K562 (cell line): ENCODE results near the gene TSTD1. TPM values are rescaled to one million over a fixed set of nuclear protein-coding genes. Genes with fewer than 3 reads are reported as not detected.

Experiments
- BRD4 ChIP-seq: fragments of 200-600 bp; sonication (generic); IDR thresholded peaks from 2 replicates; pipeline ENCODE4 v1.6.1; 2017; ENCODE audit warnings: inconsistent platforms
- CHD2 ChIP-seq: IDR thresholded peaks from 2 replicates; pipeline ENCODE4 v1.6.1; 2011; ENCODE audit warnings: low read depth, low read length
- CLOCK ChIP-seq: fragments of 250-450 bp; sonication (Bioruptor Pico); IDR thresholded peaks from 2 replicates; pipeline ENCODE4 v1.4.0; 2020; ENCODE audit warnings: mild to moderate bottlenecking, moderate library complexity, borderline replicate concordance
- CSDE1 ChIP-seq, 2 experiments: fragments of 450-650 bp; IDR thresholded peaks; 2 replicates each; pipeline ENCODE4 v1.6.1; 2016; ENCODE audit warnings: mild to moderate bottlenecking in 1 of 2
- HDGF ChIP-seq: fragments of 450-650 bp; IDR thresholded peaks from 2 replicates; pipeline ENCODE4 v1.6.1; 2016
- HNRNPLL ChIP-seq: fragments of 200-400 bp; formaldehyde crosslinking; IDR thresholded peaks from 2 replicates; pipeline ENCODE4 v1.6.1; 2017; ENCODE audit warnings: low read length, low read depth, mild to moderate bottlenecking; ENCODE audit not compliant: poor library complexity, severe bottlenecking
- HNRNPUL1 ChIP-seq: fragments of 200-400 bp; formaldehyde crosslinking; IDR thresholded peaks from 2 replicates; pipeline ENCODE4 v1.6.1; 2017; ENCODE audit warnings: low read length
- NCOR1 ChIP-seq: fragments of 450-650 bp; IDR thresholded peaks from 2 replicates; pipeline ENCODE4 v1.6.1; 2016; ENCODE audit warnings: mild to moderate bottlenecking, moderate library complexity
- POLR2A ChIP-seq: fragments of 450-650 bp; conservative IDR thresholded peaks from 2 replicates; pipeline ENCODE4 v1.6.1; 2016
- RFX5 ChIP-seq: IDR thresholded peaks from 2 replicates; pipeline ENCODE4 v1.6.1; 2011; ENCODE audit warnings: low read depth, mild to moderate bottlenecking, improper control_type of control experiment, low read length
- SMAD4 ChIP-seq: fragments of 250-450 bp; sonication (Bioruptor Pico); conservative IDR thresholded peaks from 2 replicates; pipeline ENCODE4 v1.8.0; 2021; ENCODE audit warnings: inconsistent platforms, mild to moderate bottlenecking, moderate library complexity
- SREBF2 ChIP-seq: sonication (generic); formaldehyde crosslinking; IDR thresholded peaks from 2 replicates; pipeline ENCODE4 v1.4.0; 2020; ENCODE audit warnings: mild to moderate bottlenecking, missing genetic modification reagents
- SRSF7 ChIP-seq: fragments of 200-400 bp; formaldehyde crosslinking; optimal IDR thresholded peaks from 2 replicates; pipeline ENCODE3; 2017; ENCODE audit warnings: mild to moderate bottlenecking, low read depth, low read length
- ZBTB7A ChIP-seq: IDR thresholded peaks from 2 replicates; pipeline ENCODE4 v1.6.1; 2011; ENCODE audit warnings: low read depth, mild to moderate bottlenecking, low read length, moderate library complexity, borderline replicate concordance; ENCODE audit not compliant: control insufficient read depth
- ZNF174 ChIP-seq: fragments of 250-450 bp; sonication (Bioruptor Pico); IDR thresholded peaks from 2 replicates; pipeline ENCODE4 v1.4.0; 2020; ENCODE audit warnings: mild to moderate bottlenecking
- polyA plus RNA-seq, 8 experiments: library from polyadenylated mRNA; depleted of rRNA in 4 of 8; stranded (reverse) in 5 of 8; unstranded in 3 of 8; fragments of >200 nt; fragmentation: Nextera tagmentation in 2 of 8; fragmentation: Illumina TruSeq in 1 of 8; extraction: Ambion mirVana in 2 of 8; extraction: Trizol in 1 of 8; gene quantifications; 2 replicates each; pipeline versions ENCODE4 v1.2.1 to v1.2.3, GENCODE V29; 2011 to 2014; ENCODE audit warnings: inconsistent platforms in 1 of 8, missing spikeins in 1 of 8
- total RNA-seq, 7 experiments: library from RNA; depleted of rRNA in 6 of 7; stranded (reverse); fragments of >200 nt in 6 of 7; fragmentation: Illumina TruSeq in 2 of 7; extraction: Trizol in 2 of 7; gene quantifications; 2 replicates each; pipeline versions ENCODE4 v1.2.1 to v1.2.3, GENCODE V29; 2011 to 2021; ENCODE audit warnings: low replicate concordance in 1 of 7
- TF ChIP-seq, protein P1 (sequence below): sonication (generic); formaldehyde crosslinking; IDR thresholded peaks from 2 replicates; pipeline ENCODE4 v1.8.0; 2022; ENCODE audit warnings: missing genetic modification reagents, mild to moderate bottlenecking, borderline replicate concordance

The TSTD1 gene
- total and polyA plus RNA-seq, 9 of the 15 experiments (the other 6 are each of a cell fraction or from before 2014, with no cell fraction given): 0.23 to 0.53 TPM; not detected in 7

GRCh38 chr1:161044908-161045735, 6.4 kb upstream of the TSTD1 start (continued):
- TF ChIP-seq HNRNPLL: no peak
- TF ChIP-seq POLR2A: no peak
- TF ChIP-seq SREBF2 (CRISPR knock-in tag): no peak
- TF ChIP-seq CSDE1 (IDR thresholded peaks at IDR 0.05): no peak
- TF ChIP-seq RFX5: no peak
- TF ChIP-seq HDGF: no peak
- no peak for TF ChIP-seq SRSF7
- TF ChIP-seq HNRNPUL1: no peak
- TF ChIP-seq BRD4: no peak; the same call in 1 of the 2 replicates
- no peak for TF ChIP-seq NCOR1
- 0 out of 2 replicates have a peak, but pooled peaks have one; percentile 12 for TF ChIP-seq SMAD4
- no peak for TF ChIP-seq CLOCK (CRISPR knock-in tag)
- TF ChIP-seq ZBTB7A: peak; percentile 82; the same call in 1 of the 2 replicates
- TF ChIP-seq CHD2: no peak
- TF ChIP-seq, protein P1, sequence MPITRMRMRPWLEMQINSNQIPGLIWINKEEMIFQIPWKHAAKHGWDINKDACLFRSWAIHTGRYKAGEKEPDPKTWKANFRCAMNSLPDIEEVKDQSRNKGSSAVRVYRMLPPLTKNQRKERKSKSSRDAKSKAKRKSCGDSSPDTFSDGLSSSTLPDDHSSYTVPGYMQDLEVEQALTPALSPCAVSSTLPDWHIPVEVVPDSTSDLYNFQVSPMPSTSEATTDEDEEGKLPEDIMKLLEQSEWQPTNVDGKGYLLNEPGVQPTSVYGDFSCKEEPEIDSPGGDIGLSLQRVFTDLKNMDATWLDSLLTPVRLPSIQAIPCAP: no peak
- no peak for TF ChIP-seq ZNF174 (CRISPR knock-in tag)
